PC-3 (cell line): ENCODE results near the gene PTCHD4.

Source experiments
- EZH2phosphoT487 ChIP-seq: fragments of 300-600 bp; sonication (generic); IDR thresholded peaks from 2 replicates; pipeline ENCODE4 v1.6.1; 2018; ENCODE audit warnings: mild to moderate bottlenecking, antibody characterized with exemption, low read length, borderline replicate concordance
- TF ChIP-seq, protein P1 (sequence below): fragments of 300-600 bp; sonication (generic); conservative IDR thresholded peaks from 2 replicates; pipeline ENCODE4 v1.5.1; 2017; ENCODE audit warnings: antibody characterized with exemption, low read depth, mild to moderate bottlenecking, low read length

DNA sequence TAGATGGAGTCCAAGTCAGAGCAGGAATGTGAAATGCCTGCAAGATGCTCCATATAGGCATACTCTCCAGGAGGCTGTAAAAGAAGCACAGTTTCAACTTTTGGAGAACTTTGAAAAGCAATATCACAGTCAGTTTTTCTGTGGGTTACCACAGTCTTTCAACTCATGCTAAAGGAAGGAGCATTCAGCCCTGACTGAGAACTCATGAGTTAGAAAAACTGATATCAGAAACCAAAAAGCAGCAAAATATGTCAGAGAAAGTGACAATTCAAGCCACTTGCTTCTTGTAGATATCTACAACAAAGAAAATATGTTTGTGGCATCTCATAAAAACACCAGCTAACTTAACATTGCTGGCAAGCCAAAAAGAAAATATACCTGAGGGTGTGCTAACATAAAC is 36.1 kb upstream of the PTCHD4 start:
- TF ChIP-seq, protein P1, sequence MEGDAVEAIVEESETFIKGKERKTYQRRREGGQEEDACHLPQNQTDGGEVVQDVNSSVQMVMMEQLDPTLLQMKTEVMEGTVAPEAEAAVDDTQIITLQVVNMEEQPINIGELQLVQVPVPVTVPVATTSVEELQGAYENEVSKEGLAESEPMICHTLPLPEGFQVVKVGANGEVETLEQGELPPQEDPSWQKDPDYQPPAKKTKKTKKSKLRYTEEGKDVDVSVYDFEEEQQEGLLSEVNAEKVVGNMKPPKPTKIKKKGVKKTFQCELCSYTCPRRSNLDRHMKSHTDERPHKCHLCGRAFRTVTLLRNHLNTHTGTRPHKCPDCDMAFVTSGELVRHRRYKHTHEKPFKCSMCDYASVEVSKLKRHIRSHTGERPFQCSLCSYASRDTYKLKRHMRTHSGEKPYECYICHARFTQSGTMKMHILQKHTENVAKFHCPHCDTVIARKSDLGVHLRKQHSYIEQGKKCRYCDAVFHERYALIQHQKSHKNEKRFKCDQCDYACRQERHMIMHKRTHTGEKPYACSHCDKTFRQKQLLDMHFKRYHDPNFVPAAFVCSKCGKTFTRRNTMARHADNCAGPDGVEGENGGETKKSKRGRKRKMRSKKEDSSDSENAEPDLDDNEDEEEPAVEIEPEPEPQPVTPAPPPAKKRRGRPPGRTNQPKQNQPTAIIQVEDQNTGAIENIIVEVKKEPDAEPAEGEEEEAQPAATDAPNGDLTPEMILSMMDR: no peak
- no peak for TF ChIP-seq EZH2phosphoT487
